ENCODE data around the gene XYLT2. TPM values are rescaled to one million over a fixed set of nuclear protein-coding genes. Genes with fewer than 3 reads are reported as not detected.

XYLT2 gene
- total and polyA plus RNA-seq, 2 donors (not counting 3 experiments of a cell fraction or from before 2014, with no cell fraction given), result 19.1 to 26.6 TPM

- CTCF ChIA-PET, result interaction anchor here (1.5 kb wide), 1 partner anchor 27 kb away, joined by 4 read pairs; the partner anchor contains the start of gene LRRC59
- dilution Hi-C loops (cut with MboI; ENCODE audit: extremely low pct_ligation_motif_present, low sequenced_read_pairs), result no loop called here
Measured at GRCh38 chr17:50370052-50370451, 24.1 kb downstream of the XYLT2 start.

More at GRCh38 chr17:50370052-50370451, 24.1 kb downstream of the XYLT2 start:
- H3K9ac ChIP-seq (replicated peaks; ENCODE audit: extremely low read depth, insufficient read depth, low read length), result no peak overlapping the region
- H2AFZ ChIP-seq (ENCODE audit: low read depth, low read length), result no peak overlapping the region
- H3K4me1 ChIP-seq (ENCODE audit: control insufficient read depth, extremely low read depth, insufficient read depth, low read length), result peaks cover 15% of the 10 kb centered on the region
- TF ChIP-seq FOS (IDR thresholded peaks at IDR 0.05; ENCODE audit: borderline replicate concordance, insufficient read depth, low read length), result no peak
- no peak for TF ChIP-seq GATA2 (IDR thresholded peaks at IDR 0.05; ENCODE audit: insufficient read depth, insufficient read length, low read depth, low read length)
- TF ChIP-seq MYC (IDR thresholded peaks at IDR 0.05; ENCODE audit: low read depth, low read length), result no peak
- TF ChIP-seq CTCF (IDR thresholded peaks at IDR 0.05; ENCODE audit: extremely low read depth in 1 of 2, insufficient read depth in 1 of 2, low read depth in 1 of 2, low read length in 2 of 2), result no peak
- TF ChIP-seq POLR2A (IDR thresholded peaks at IDR 0.05; ENCODE audit: low read depth, low read length), result no peak
- H4K20me1 ChIP-seq (replicated peaks; ENCODE audit: control insufficient read depth, extremely low read depth, insufficient read depth, low read length), result no peaks in the 10 kb centered on the region
- POLR2A ChIA-PET, result no interaction called here
- no peaks in the 10 kb centered on the region for H3K9me3 ChIP-seq (replicated peaks; ENCODE audit: control insufficient read depth, insufficient read depth, low read length)
- no peak for FAIRE-seq
- no peak for DNase-seq (ENCODE audit: low read depth, low spot score)
- H3K9me1 ChIP-seq (replicated peaks; ENCODE audit: control insufficient read depth, extremely low read depth, insufficient read depth, low read length), result no peaks in the 10 kb centered on the region
- no TSS peak for BruUV-seq (replicated peaks)
- intact Hi-C loops (cut with micrococcal nuclease), result no loop called here
- H3K79me2 ChIP-seq (ENCODE audit: control insufficient read depth, insufficient read depth, low read length), result peaks cover 17% of the 10 kb centered on the region
- H3K4me3 ChIP-seq (replicated peaks in 1 of 3; ENCODE audit: insufficient read depth in 1 of 3, low read depth in 1 of 3, low read length in 3 of 3), result no peak overlapping the region
- H3K27ac ChIP-seq (ENCODE audit: insufficient read depth, low read depth, low read length), result no peak overlapping the region
- no peaks in the 10 kb centered on the region for H3K27me3 ChIP-seq (ENCODE audit: control insufficient read depth in 2 of 2, insufficient read depth in 2 of 2, low read length in 2 of 2)
- peaks cover 3 to 34% of the 10 kb centered on the region in 2 experiments for H3K36me3 ChIP-seq (ENCODE audit: control insufficient read depth in 2 of 2, extremely low read depth in 1 of 2, insufficient read depth in 2 of 2, low read length in 2 of 2)
- H3K4me2 ChIP-seq (ENCODE audit: insufficient read depth, low read length), result no peak overlapping the region
